LNCaP clone FGC (cell line): ENCODE data around the gene MAGI1.
A peak's percentile ranks its signal among the peaks of the same experiment; 100 is the strongest.

Experiments
- DNase-seq: peaks from one replicate; pipeline ENCODE4 v3.0.0-alpha.2; 2011; ENCODE audit warnings: low read depth
- H3K4me3 ChIP-seq: 2 replicates; pipeline ENCODE4 v1.5.1; 2011; ENCODE audit warnings: mild to moderate bottlenecking, low read depth, low read length, control low read depth
- TF ChIP-seq, protein P1 (sequence below): IDR thresholded peaks from 2 replicates; pipeline ENCODE4 v1.5.1; 2012; ENCODE audit warnings: mild to moderate bottlenecking; ENCODE audit not compliant: control insufficient read depth, insufficient read depth; ENCODE audit errors: extremely low read depth

The MAGI1 gene

GRCh38 chr3:65485826-65486469 is 552.8 kb downstream of the MAGI1 start:
- DNase-seq = no peak
- H3K4me3 ChIP-seq = no peak overlapping the region
- TF ChIP-seq, protein P1, sequence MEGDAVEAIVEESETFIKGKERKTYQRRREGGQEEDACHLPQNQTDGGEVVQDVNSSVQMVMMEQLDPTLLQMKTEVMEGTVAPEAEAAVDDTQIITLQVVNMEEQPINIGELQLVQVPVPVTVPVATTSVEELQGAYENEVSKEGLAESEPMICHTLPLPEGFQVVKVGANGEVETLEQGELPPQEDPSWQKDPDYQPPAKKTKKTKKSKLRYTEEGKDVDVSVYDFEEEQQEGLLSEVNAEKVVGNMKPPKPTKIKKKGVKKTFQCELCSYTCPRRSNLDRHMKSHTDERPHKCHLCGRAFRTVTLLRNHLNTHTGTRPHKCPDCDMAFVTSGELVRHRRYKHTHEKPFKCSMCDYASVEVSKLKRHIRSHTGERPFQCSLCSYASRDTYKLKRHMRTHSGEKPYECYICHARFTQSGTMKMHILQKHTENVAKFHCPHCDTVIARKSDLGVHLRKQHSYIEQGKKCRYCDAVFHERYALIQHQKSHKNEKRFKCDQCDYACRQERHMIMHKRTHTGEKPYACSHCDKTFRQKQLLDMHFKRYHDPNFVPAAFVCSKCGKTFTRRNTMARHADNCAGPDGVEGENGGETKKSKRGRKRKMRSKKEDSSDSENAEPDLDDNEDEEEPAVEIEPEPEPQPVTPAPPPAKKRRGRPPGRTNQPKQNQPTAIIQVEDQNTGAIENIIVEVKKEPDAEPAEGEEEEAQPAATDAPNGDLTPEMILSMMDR = no peak

DNA sequence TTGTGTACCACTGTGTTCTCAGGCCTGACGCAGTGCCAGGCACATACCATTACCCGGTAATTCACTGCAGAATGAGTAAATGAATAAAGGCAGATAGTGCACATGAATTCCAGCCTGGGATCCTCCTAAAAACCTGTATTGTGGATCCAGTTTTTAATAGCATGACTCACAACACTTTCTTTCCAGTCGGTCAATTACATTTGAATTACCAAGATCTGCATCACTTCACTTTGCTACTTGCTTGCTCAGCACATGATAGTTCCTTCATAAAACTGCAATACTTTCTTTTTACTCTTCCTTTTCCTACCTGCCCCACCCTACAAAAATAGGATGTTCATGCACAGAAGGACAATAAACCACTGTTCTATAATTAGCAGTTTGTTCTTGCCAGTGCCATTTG is 553.8 kb downstream of the MAGI1 start:
- TF ChIP-seq, protein P1 = no peak
- no peak for DNase-seq

DNA sequence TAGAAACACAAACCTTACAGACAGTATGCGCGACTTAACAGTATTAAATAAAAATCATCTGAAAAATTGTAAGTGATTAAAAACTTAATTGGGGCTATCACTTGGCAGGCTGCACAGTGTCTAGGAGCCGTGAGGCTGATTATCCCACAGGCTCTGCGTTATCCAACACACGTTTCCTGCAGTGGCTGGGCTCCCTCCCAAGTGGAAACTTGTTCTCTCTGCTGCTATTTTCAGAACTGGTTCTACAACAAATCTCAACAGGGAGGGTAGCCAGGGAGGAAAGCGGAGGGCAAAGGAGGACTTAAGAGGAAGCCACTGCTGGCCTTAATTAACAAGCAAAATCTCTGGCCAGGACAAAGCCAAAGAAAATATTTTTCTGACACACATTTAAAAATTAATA is 555.2 kb downstream of the MAGI1 start:
- TF ChIP-seq, protein P1 = no peak
- no peak overlapping the region; the same call in 1 of the 2 replicates for H3K4me3 ChIP-seq
- DNase-seq = peak; percentile 98

More for the DNA sequence above, 553.8 kb downstream of the MAGI1 start:
- H3K4me3 ChIP-seq = no peak overlapping the region

GRCh38 chr3:65483011-65483410 is 555.7 kb downstream of the MAGI1 start:
- TF ChIP-seq, protein P1 = no peak
- DNase-seq = no peak
- H3K4me3 ChIP-seq = no peak overlapping the region; the same call in 1 of the 2 replicates

DNA sequence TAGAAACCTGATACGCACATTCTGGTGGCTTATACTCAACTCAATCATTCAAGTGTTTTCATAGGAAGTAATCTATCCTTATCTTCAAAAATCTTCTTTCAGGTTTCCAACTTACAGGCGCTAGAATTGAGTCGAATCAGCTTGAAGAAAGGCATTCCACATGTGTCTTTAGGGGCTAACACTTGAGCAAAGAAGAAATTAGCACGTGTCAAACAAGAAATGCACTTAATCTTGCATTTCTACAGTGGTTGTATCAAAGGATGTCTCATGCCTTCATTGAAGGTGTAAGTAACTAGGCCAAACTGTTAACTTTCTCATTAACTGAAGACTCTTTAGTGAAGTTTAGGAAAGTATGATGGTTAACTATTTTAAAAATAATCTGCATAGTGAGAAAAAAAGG is 557.6 kb downstream of the MAGI1 start:
- H3K4me3 ChIP-seq = no peak overlapping the region
- DNase-seq = no peak
- TF ChIP-seq, protein P1 = no peak

DNA sequence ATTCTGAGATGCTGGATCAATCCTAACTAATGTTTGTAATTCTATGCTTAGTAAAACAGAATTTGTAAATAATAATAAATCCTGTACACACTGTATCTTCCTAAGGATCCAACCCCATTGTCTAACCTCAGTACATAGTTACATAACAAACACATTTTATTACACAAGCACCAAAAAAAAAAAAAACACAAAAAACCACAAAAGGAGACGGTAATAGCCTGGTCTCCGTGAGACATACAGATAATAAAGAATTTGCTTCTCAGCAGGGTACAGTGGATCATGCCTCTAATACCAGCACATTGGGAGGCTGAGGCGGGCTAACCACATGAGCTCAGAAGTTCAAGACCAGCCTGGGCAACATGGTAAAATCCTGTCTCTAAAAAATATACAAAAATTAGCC is 558.7 kb downstream of the MAGI1 start:
- peak; percentile 48 for DNase-seq
- H3K4me3 ChIP-seq = no peak overlapping the region
- TF ChIP-seq, protein P1 = no peak
